SK-N-SH (cell line): Measurements from ENCODE around the gene MYO1F. TPM values are rescaled to one million over a fixed set of nuclear protein-coding genes. Genes with fewer than 3 reads are reported as not detected.

Experiments
- CTCF ChIA-PET: fragments of 300-600, 350-600 bp; formaldehyde crosslinking; extraction: SDS; loops from one replicate; lab custom pipeline; 2021; lab: Yijun Ruan, JAX
- POLR2A ChIA-PET: fragments of 350-600 bp; sonication (Branson Sonifier 250); formaldehyde crosslinking; extraction: SDS; loops from one replicate; lab custom pipeline; 2020; ENCODE audit warnings: antibody characterized with exemption, inconsistent platforms; lab: Yijun Ruan, JAX
- DNase-seq: peaks from one replicate; pipeline ENCODE4 v3.0.0; 2012
- H2AFZ ChIP-seq: fragments of 200-600 bp; sonication (generic); 2 replicates; pipeline ENCODE4 v1.8.1; 2016; ENCODE audit warnings: antibody characterized with exemption, mild to moderate bottlenecking, low read depth
- H3F3A ChIP-seq: fragments of 200-600 bp; sonication (generic); replicated peaks from 2 replicates; pipeline ENCODE3; 2016; ENCODE audit warnings: antibody characterized with exemption, mild to moderate bottlenecking; ENCODE audit not compliant: insufficient read depth
- H3K27ac ChIP-seq, 2 experiments: fragments of 200-500 bp in 1 of 2; fragments of 200-600 bp in 1 of 2; sonication (Bioruptor generic) in 1 of 2; sonication (generic), shearing (Covaris generic) in 1 of 2; 2 replicates each; pipeline versions ENCODE4 v1.5.1 to v1.6.1; 2014 to 2016; ENCODE audit warnings: low read depth in 2 of 2, inconsistent platforms in 1 of 2, low read length in 1 of 2, mild to moderate bottlenecking in 1 of 2, mixed read lengths in 1 of 2
- H3K27me3 ChIP-seq: fragments of 200-600 bp; sonication (generic), shearing (Covaris generic); 2 replicates; pipeline ENCODE4 v1.6.1; 2016; ENCODE audit warnings: mixed run types; ENCODE audit not compliant: insufficient read depth
- H3K36me3 ChIP-seq, 2 experiments: fragments of 200-500 bp in 1 of 2; fragments of 200-600 bp in 1 of 2; sonication (Bioruptor generic) in 1 of 2; sonication (generic) in 1 of 2; replicated peaks in 1 of 2; 2 replicates each; pipeline versions ENCODE3 to v1.5.1; 2014 to 2016; ENCODE audit warnings: low read length in 1 of 2, mild to moderate bottlenecking in 1 of 2; ENCODE audit not compliant: insufficient read depth in 2 of 2, control insufficient read depth in 1 of 2
- H3K4me1 ChIP-seq, 2 experiments: fragments of 200-500 bp in 1 of 2; fragments of 200-600 bp in 1 of 2; sonication (Bioruptor generic) in 1 of 2; sonication (generic), shearing (Covaris generic) in 1 of 2; 2 replicates each; pipeline versions ENCODE4 v1.5.1 to v1.6.1; 2014 to 2016; ENCODE audit warnings: low read depth in 1 of 2, low read length in 1 of 2, mixed run types in 1 of 2; ENCODE audit not compliant: insufficient read depth in 2 of 2, control insufficient read depth in 1 of 2
- H3K4me2 ChIP-seq: fragments of 200-600 bp; sonication (generic), shearing (Covaris generic); 2 replicates; pipeline ENCODE4 v1.6.1; 2017; ENCODE audit warnings: mixed run types
- H3K4me3 ChIP-seq, 2 experiments: fragments of 200-500 bp in 1 of 2; fragments of 200-600 bp in 1 of 2; sonication (Bioruptor generic) in 1 of 2; sonication (generic), shearing (Covaris generic) in 1 of 2; 2 replicates each; pipeline versions ENCODE4 v1.5.1 to v1.8.1; 2014 to 2016; ENCODE audit warnings: low read depth in 2 of 2, inconsistent platforms in 1 of 2, low read length in 1 of 2, mild to moderate bottlenecking in 1 of 2, mixed read lengths in 1 of 2, moderate library complexity in 1 of 2
- H3K79me2 ChIP-seq: fragments of 200-600 bp; sonication (generic); 2 replicates; pipeline ENCODE4 v1.8.1; 2017; ENCODE audit warnings: mild to moderate bottlenecking; ENCODE audit not compliant: insufficient read depth
- H3K9ac ChIP-seq: fragments of 200-600 bp; sonication (generic); 2 replicates; pipeline ENCODE4 v1.6.1; 2017; ENCODE audit warnings: mixed run types
- H3K9me2 ChIP-seq: fragments of 200-600 bp; sonication (generic); 2 replicates; pipeline ENCODE4 v1.6.1; 2017; ENCODE audit warnings: mixed run types
- H3K9me3 ChIP-seq: fragments of 200-600 bp; sonication (generic); 2 replicates; pipeline ENCODE4 v1.6.1; 2017; ENCODE audit warnings: mixed run types, mild to moderate bottlenecking, moderate library complexity
- H4K20me1 ChIP-seq: fragments of 200-600 bp; sonication (generic); 2 replicates; pipeline ENCODE4 v1.6.1; 2017; ENCODE audit warnings: mild to moderate bottlenecking, mixed run types; ENCODE audit not compliant: insufficient read depth
- EP300 ChIP-seq, 2 experiments: IDR thresholded peaks; 2 replicates each; pipeline versions ENCODE4 v1.4.0 to v1.6.1; 2012; ENCODE audit warnings: borderline replicate concordance in 1 of 2, low read depth in 1 of 2, low read length in 1 of 2
- GABPA ChIP-seq: IDR thresholded peaks from 2 replicates; pipeline ENCODE4 v1.4.0; 2012; ENCODE audit warnings: low read depth, mild to moderate bottlenecking
- GATA2 ChIP-seq: sonication (generic); formaldehyde crosslinking; IDR thresholded peaks from 2 replicates; pipeline ENCODE4 v1.5.0; 2020; ENCODE audit warnings: mild to moderate bottlenecking, missing genetic modification reagents
- MXI1 ChIP-seq: IDR thresholded peaks from 2 replicates; pipeline ENCODE4 v1.6.1; 2012; ENCODE audit warnings: mild to moderate bottlenecking, low read depth, low read length, improper control_type of control experiment
- NFIC ChIP-seq: IDR thresholded peaks from 2 replicates; pipeline ENCODE4 v1.4.0; 2012; ENCODE audit warnings: borderline replicate concordance
- NRF1 ChIP-seq: IDR thresholded peaks from 2 replicates; pipeline ENCODE4 v1.6.1; 2012; ENCODE audit warnings: low read depth, mild to moderate bottlenecking, low read length
- POLR2AphosphoS5 ChIP-seq: IDR thresholded peaks from 2 replicates; pipeline ENCODE4 v1.6.1; 2012; ENCODE audit warnings: low read depth, low read length
- RCOR1 ChIP-seq: fragments of 150-350 bp; IDR thresholded peaks from 2 replicates; pipeline ENCODE4 v1.6.1; 2017; ENCODE audit warnings: antibody characterized with exemption, low read length
- RFX5 ChIP-seq: IDR thresholded peaks from 2 replicates; pipeline ENCODE4 v1.6.1; 2012; ENCODE audit warnings: mild to moderate bottlenecking, improper control_type of control experiment, low read length
- RXRA ChIP-seq: IDR thresholded peaks from 2 replicates; pipeline ENCODE4 v1.4.0; 2012; ENCODE audit warnings: low read depth, mild to moderate bottlenecking, borderline replicate concordance
- SIN3A ChIP-seq: IDR thresholded peaks from 2 replicates; pipeline ENCODE4 v1.6.1; 2012; ENCODE audit warnings: low read depth, mild to moderate bottlenecking, low read length, moderate library complexity, borderline replicate concordance
- SMC3 ChIP-seq: IDR thresholded peaks from 2 replicates; pipeline ENCODE4 v1.6.1; 2012; ENCODE audit warnings: low read depth, low read length, improper control_type of control experiment
- TAF1 ChIP-seq: IDR thresholded peaks from 2 replicates; pipeline ENCODE4 v1.6.1; 2012; ENCODE audit warnings: low read depth, mild to moderate bottlenecking, low read length, moderate library complexity, borderline replicate concordance
- YY1 ChIP-seq: IDR thresholded peaks from 2 replicates; pipeline ENCODE4 v1.4.0; 2012; ENCODE audit warnings: low read depth, mild to moderate bottlenecking
- WGBS: methylation state at CpG from one replicate; pipeline ENCODE4 v1.1.6; 2017; ENCODE audit warnings: low lambda C conversion rate; 5-methylcytosine and 5-hydroxymethylcytosine counted together
- polyA plus RNA-seq, 3 experiments: library from polyadenylated mRNA; depleted of rRNA; stranded (reverse); fragments of >200 nt; gene quantifications; 2 replicates each; pipeline ENCODE4 v1.2.3, GENCODE V29; 2012
- TF ChIP-seq, protein P1 (sequence below): IDR thresholded peaks from 2 replicates; pipeline ENCODE4 v1.6.1; 2012; ENCODE audit warnings: mild to moderate bottlenecking, low read depth, low read length, moderate library complexity
- TF ChIP-seq, protein P2 (sequence below): IDR thresholded peaks from 2 replicates; pipeline ENCODE4 v1.4.0; 2012; ENCODE audit warnings: low read depth
- TF ChIP-seq, protein P3 (sequence below): IDR thresholded peaks from 2 replicates; pipeline ENCODE4 v1.4.0; 2012; ENCODE audit warnings: low read depth, borderline replicate concordance
- TF ChIP-seq, protein P4 (sequence below): IDR thresholded peaks from 2 replicates; pipeline ENCODE4; 2012

The MYO1F gene
- polyA plus RNA-seq, 1 of the 3 experiments (the other 2 are of a cell fraction) = 0.51 TPM

DNA sequence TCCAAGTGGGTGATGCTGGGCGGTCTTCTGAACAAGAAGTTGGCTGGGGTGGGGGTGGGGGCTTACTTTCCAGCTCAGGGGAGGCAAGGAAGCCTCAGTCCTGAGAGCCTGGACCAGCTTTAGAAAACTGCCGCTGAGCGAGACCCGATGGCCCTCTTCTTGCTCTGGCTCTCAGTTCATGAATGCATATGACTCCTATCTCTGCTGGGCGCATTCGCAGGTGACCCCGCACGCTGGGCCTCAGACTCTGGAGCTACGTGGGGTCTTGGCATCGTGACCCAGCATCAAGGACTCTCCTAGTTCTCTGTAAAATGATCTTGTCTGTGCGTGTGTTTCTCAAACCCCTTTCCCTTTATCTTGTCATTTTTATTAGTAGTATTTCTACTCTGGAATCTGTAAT is 94.5 kb downstream of the MYO1F start:
- H3K9me3 ChIP-seq = no peaks in the 10 kb centered on the region
- H2AFZ ChIP-seq = no peak overlapping the region
- H3K36me3 ChIP-seq = peaks cover 15 to 61% of the 10 kb centered on the region in 2 experiments
- H3K27me3 ChIP-seq = no peaks in the 10 kb centered on the region
- peaks cover 75% of the 10 kb centered on the region for H4K20me1 ChIP-seq
- POLR2A ChIA-PET = no interaction called here
- no peak for DNase-seq
- TF ChIP-seq YY1 (no peak), RCOR1 (no peak), GATA2 (CRISPR knock-in tag) (no peak), SMC3 (no peak), RFX5 (no peak), RXRA (no peak)
- TF ChIP-seq, all 33 proteins: peak for 0
- Histone ChIP-seq H3K9me2 (no peaks in the 10 kb centered on the region), H3F3A (no peaks in the 10 kb centered on the region), H3K79me2 (peaks cover 76% of the 10 kb centered on the region), H3K4me2 (no peak overlapping the region), H3K4me1 (no peaks in the 10 kb centered on the region; a peak in 1 of 4 replicates), H3K9ac (no peak overlapping the region), H3K27ac (no peak overlapping the region), H3K4me3 (no peak overlapping the region)
- CTCF ChIA-PET = interaction anchor here (0.6 to 1.6 kb wide), 3 partner anchors 8 to 129 kb away, joined by 3 to 7 read pairs (median 4); no protein-coding TSS in a partner anchor
- 98% methylated on average over 10 of the region's 11 CpGs for WGBS

DNA sequence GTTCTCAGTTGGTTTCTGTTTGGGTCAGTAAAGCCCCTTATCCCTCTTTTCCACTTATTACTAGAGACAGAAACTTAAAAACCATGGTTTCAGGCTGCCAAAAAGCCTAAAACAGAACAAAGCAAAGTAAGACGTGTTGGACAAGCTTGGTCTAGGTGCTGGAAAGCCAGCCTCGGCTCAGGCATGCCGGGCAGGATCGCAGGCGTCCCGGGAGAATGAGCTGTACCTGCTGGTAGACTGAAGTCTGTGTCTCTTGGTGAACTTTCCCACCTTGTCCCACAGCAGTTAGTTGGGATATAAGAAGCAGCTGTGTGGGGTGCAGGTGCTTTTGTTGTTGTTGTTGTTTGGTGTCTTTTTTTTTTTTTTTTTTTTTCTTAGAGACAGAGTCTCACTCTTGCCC is 95.6 kb downstream of the MYO1F start:
- DNase-seq = no peak
- Histone ChIP-seq H3K36me3 (peaks cover 21 to 55% of the 10 kb centered on the region in 2 experiments), H3K4me1 (no peaks in the 10 kb centered on the region; a peak in 1 of 4 replicates), H3K9me2 (no peaks in the 10 kb centered on the region), H3K27ac (no peak overlapping the region), H3K79me2 (peaks cover 85% of the 10 kb centered on the region), H3K4me2 (no peak overlapping the region), H4K20me1 (peaks cover 81% of the 10 kb centered on the region), H3K27me3 (no peaks in the 10 kb centered on the region), H3F3A (no peaks in the 10 kb centered on the region), H2AFZ (no peak overlapping the region), H3K9ac (no peak overlapping the region), H3K9me3 (no peaks in the 10 kb centered on the region), H3K4me3 (no peak overlapping the region)
- ChIA-PET CTCF (interaction anchor here (0.7 to 1.6 kb wide), 5 partner anchors 10 to 127 kb away, joined by 3 to 4 read pairs (median 3); no protein-coding TSS in a partner anchor), POLR2A (no interaction called here)
- WGBS = 99% methylated on average over 6 of the region's 6 CpGs
- TF ChIP-seq RXRA (no peak), GABPA (no peak), RCOR1 (no peak), YY1 (no peak), SMC3 (no peak), MXI1 (no peak), NFIC (no peak), EP300 (IDR thresholded peaks at IDR 0.05; ENCODE audit: borderline replicate concordance in 1 of 2, low read depth in 1 of 2, low read length in 1 of 2) (no peak), SIN3A (no peak), NRF1 (no peak), POLR2AphosphoS5 (no peak), TAF1 (no peak)
- TF ChIP-seq, protein P1, sequence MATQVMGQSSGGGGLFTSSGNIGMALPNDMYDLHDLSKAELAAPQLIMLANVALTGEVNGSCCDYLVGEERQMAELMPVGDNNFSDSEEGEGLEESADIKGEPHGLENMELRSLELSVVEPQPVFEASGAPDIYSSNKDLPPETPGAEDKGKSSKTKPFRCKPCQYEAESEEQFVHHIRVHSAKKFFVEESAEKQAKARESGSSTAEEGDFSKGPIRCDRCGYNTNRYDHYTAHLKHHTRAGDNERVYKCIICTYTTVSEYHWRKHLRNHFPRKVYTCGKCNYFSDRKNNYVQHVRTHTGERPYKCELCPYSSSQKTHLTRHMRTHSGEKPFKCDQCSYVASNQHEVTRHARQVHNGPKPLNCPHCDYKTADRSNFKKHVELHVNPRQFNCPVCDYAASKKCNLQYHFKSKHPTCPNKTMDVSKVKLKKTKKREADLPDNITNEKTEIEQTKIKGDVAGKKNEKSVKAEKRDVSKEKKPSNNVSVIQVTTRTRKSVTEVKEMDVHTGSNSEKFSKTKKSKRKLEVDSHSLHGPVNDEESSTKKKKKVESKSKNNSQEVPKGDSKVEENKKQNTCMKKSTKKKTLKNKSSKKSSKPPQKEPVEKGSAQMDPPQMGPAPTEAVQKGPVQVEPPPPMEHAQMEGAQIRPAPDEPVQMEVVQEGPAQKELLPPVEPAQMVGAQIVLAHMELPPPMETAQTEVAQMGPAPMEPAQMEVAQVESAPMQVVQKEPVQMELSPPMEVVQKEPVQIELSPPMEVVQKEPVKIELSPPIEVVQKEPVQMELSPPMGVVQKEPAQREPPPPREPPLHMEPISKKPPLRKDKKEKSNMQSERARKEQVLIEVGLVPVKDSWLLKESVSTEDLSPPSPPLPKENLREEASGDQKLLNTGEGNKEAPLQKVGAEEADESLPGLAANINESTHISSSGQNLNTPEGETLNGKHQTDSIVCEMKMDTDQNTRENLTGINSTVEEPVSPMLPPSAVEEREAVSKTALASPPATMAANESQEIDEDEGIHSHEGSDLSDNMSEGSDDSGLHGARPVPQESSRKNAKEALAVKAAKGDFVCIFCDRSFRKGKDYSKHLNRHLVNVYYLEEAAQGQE = no peak
- TF ChIP-seq, protein P2, sequence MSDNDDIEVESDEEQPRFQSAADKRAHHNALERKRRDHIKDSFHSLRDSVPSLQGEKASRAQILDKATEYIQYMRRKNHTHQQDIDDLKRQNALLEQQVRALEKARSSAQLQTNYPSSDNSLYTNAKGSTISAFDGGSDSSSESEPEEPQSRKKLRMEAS = no peak
- TF ChIP-seq, protein P3, sequence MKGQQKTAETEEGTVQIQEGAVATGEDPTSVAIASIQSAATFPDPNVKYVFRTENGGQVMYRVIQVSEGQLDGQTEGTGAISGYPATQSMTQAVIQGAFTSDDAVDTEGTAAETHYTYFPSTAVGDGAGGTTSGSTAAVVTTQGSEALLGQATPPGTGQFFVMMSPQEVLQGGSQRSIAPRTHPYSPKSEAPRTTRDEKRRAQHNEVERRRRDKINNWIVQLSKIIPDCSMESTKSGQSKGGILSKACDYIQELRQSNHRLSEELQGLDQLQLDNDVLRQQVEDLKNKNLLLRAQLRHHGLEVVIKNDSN = no peak
- TF ChIP-seq, protein P4, sequence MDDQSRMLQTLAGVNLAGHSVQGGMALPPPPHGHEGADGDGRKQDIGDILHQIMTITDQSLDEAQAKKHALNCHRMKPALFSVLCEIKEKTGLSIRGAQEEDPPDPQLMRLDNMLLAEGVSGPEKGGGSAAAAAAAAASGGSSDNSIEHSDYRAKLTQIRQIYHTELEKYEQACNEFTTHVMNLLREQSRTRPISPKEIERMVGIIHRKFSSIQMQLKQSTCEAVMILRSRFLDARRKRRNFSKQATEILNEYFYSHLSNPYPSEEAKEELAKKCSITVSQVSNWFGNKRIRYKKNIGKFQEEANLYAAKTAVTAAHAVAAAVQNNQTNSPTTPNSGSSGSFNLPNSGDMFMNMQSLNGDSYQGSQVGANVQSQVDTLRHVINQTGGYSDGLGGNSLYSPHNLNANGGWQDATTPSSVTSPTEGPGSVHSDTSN = no peak
